GM12878 (cell line): ENCODE results near the gene MRGPRG. TPM values are rescaled to one million over a fixed set of nuclear protein-coding genes. Genes with fewer than 3 reads are reported as not detected.

Experiments used
- ATAC-seq: fragments of 200-7000 bp; cut with Tn5 transposase; 3 replicates; pipeline ENCODE4 v1.9.1; 2020; ENCODE audit warnings: mild to moderate bottlenecking, moderate library complexity
- BruUV-seq: library from RNA; stranded (reverse); fragments of 400-500 nt; replicated peaks from 2 replicates; lab custom pipeline; 2021; lab: Mats Ljungman, UMichigan
- CTCF ChIA-PET: fragments of 300-600 bp; sonication (Branson Sonifier 250); formaldehyde crosslinking; extraction: SDS; loops from one replicate; lab custom pipeline; 2021; ENCODE audit warnings: inconsistent platforms; lab: Yijun Ruan, JAX
- POLR2A ChIA-PET: fragments of 350-600 bp; formaldehyde crosslinking; extraction: SDS; loops from one replicate; lab custom pipeline; 2021; ENCODE audit warnings: inconsistent platforms; lab: Charles Lee
- RAD21 ChIA-PET: fragments of 300-600 bp; sonication (Branson Sonifier 250); formaldehyde crosslinking; loops from one replicate; lab custom pipeline; 2023; ENCODE audit warnings: antibody characterized with exemption; ENCODE audit not compliant: unreplicated experiment; lab: Charles Lee
- SMC1A ChIA-PET: fragments of 300-600 bp; sonication (Branson Sonifier 250); formaldehyde crosslinking; loops from one replicate; lab custom pipeline; 2023; ENCODE audit not compliant: unreplicated experiment, uncharacterized antibody; lab: Charles Lee
- DNase-seq: peaks from one replicate; pipeline ENCODE4 v3.0.0-alpha.2; 2011; ENCODE audit warnings: low read depth, low spot score
- FAIRE-seq: peaks from 3 replicates; lab custom pipeline; 2011; peaks lifted over from hg19 to GRCh38; lab: Jason Lieb, UNC
- H2AFZ ChIP-seq: 2 replicates; pipeline ENCODE4 v1.6.0; 2011; ENCODE audit warnings: low read depth, low read length, control low read depth; ENCODE audit not compliant: control insufficient read depth
- H3K27ac ChIP-seq: 2 replicates; pipeline ENCODE4 v1.5.1; 2011; ENCODE audit warnings: control low read depth; ENCODE audit not compliant: control insufficient read depth, insufficient read depth
- H3K27me3 ChIP-seq, 2 experiments: replicated peaks in 1 of 2; 2 replicates each; pipeline versions ENCODE4 v1.6.0 to v1.6.1; 2011; ENCODE audit warnings: low read length in 1 of 2; ENCODE audit not compliant: control insufficient read depth in 2 of 2, insufficient read depth in 2 of 2
- H3K36me3 ChIP-seq, 2 experiments: 2 replicates each; pipeline ENCODE4 v1.5.1; 2011; ENCODE audit warnings: low read length in 1 of 2; ENCODE audit not compliant: control insufficient read depth in 2 of 2, insufficient read depth in 2 of 2
- H3K4me1 ChIP-seq: 2 replicates; pipeline ENCODE4 v1.6.1; 2011; ENCODE audit warnings: mild to moderate bottlenecking, low read length, moderate library complexity, mixed read lengths; ENCODE audit not compliant: control insufficient read depth, insufficient read depth
- H3K4me2 ChIP-seq: 2 replicates; pipeline ENCODE4 v1.6.0; 2011; ENCODE audit warnings: control low read depth; ENCODE audit not compliant: control insufficient read depth, insufficient read depth
- H3K4me3 ChIP-seq: fragments of 200-600 bp; sonication (generic); 2 replicates; pipeline ENCODE4 v1.5.1; 2016
- H3K79me2 ChIP-seq: 2 replicates; pipeline ENCODE4 v1.6.0; 2011; ENCODE audit warnings: low read length; ENCODE audit not compliant: control insufficient read depth, insufficient read depth
- H3K9ac ChIP-seq: 2 replicates; pipeline ENCODE4 v1.8.0; 2011; ENCODE audit warnings: low read length, control low read depth, mixed read lengths; ENCODE audit not compliant: control insufficient read depth, insufficient read depth
- H3K9me3 ChIP-seq: replicated peaks from 3 replicates; pipeline ENCODE4 v1.5.1; 2011; ENCODE audit warnings: mild to moderate bottlenecking, low read length; ENCODE audit not compliant: control insufficient read depth, insufficient read depth
- H4K20me1 ChIP-seq: 2 replicates; pipeline ENCODE4 v1.6.0; 2011; ENCODE audit not compliant: control insufficient read depth, insufficient read depth
- CHD4 ChIP-seq: fragments of 200-600 bp; sonication (generic); IDR thresholded peaks from 2 replicates; pipeline ENCODE4 v1.6.1; 2016; ENCODE audit warnings: mild to moderate bottlenecking
- IKZF2 ChIP-seq, 2 experiments: fragments of 450-650 bp; IDR thresholded peaks; 2 replicates each; pipeline ENCODE4 v1.6.1; 2017; ENCODE audit warnings: mild to moderate bottlenecking in 2 of 2, moderate library complexity in 2 of 2
- MEF2A ChIP-seq: IDR thresholded peaks from 2 replicates; pipeline ENCODE4 v1.6.1; 2011; ENCODE audit warnings: low read depth, mild to moderate bottlenecking, low read length, moderate library complexity; ENCODE audit not compliant: insufficient read depth
- POLR2AphosphoS2 ChIP-seq: IDR thresholded peaks from 2 replicates; pipeline ENCODE4 v1.6.1; 2011; ENCODE audit warnings: low read depth, mild to moderate bottlenecking, low read length, improper control_type of control experiment, moderate library complexity
- SPI1 ChIP-seq: IDR thresholded peaks from 2 replicates; pipeline ENCODE4 v1.6.1; 2011; ENCODE audit warnings: low read depth, mild to moderate bottlenecking, low read length, moderate library complexity, borderline replicate concordance; ENCODE audit not compliant: insufficient read depth
- TARDBP ChIP-seq: IDR thresholded peaks from 2 replicates; pipeline ENCODE4 v1.6.1; 2016; ENCODE audit warnings: borderline replicate concordance
- ZBTB4 ChIP-seq: fragments of 450-650 bp; formaldehyde crosslinking; IDR thresholded peaks from 2 replicates; pipeline ENCODE4 v1.4.0; 2022; ENCODE audit warnings: mild to moderate bottlenecking, moderate library complexity
- WGBS: methylation state at CpG from one replicate; pipeline ENCODE4 v1.1.6; 2016; ENCODE audit warnings: low lambda C conversion rate; ENCODE audit not compliant: insufficient replicate concordance, insufficient coverage; ENCODE audit errors: missing lambda C conversion rate; 5-methylcytosine and 5-hydroxymethylcytosine counted together
- in situ Hi-C: fragments of 300-500 bp; cut with MboI; formaldehyde crosslinking; loops from 9 replicates; pipeline ENCODE4 v1.14.3; 2018; ENCODE audit warnings: mixed read lengths
- intact Hi-C: fragments of 100-400 bp; cut with micrococcal nuclease; formaldehyde crosslinking; loops from one replicate; pipeline ENCODE4 v1.14.2; 2022; ENCODE audit not compliant: unreplicated experiment
- polyA plus RNA-seq, 11 experiments: library from polyadenylated mRNA; depleted of rRNA in 4 of 11; unstranded in 6 of 11; stranded (reverse) in 5 of 11; fragments of >200 nt; fragmentation: Nextera tagmentation in 4 of 11; fragmentation: Illumina TruSeq in 1 of 11; extraction: Ambion mirVana in 4 of 11; extraction: Trizol in 1 of 11; gene quantifications; 1 replicate in 1 of 11; 2 replicates in 10 of 11; pipeline versions ENCODE4 v1.2.1 to v1.2.3, GENCODE V29; 2011 to 2016; ENCODE audit warnings: inconsistent platforms in 2 of 11, missing spikeins in 2 of 11, low read depth in 1 of 11
- total RNA-seq, 4 experiments: library from RNA; depleted of rRNA in 3 of 4; stranded (reverse); fragments of >200 nt in 3 of 4; fragmentation: Illumina TruSeq in 1 of 4; extraction: Trizol in 1 of 4; gene quantifications; 2 replicates each; pipeline versions ENCODE4 v1.2.1 to v1.2.3, GENCODE V29; 2013 to 2021
- TF ChIP-seq, protein P1 (sequence below): fragments of 450-650 bp; IDR thresholded peaks from 2 replicates; pipeline ENCODE4 v1.6.1; 2016; ENCODE audit warnings: mild to moderate bottlenecking
- TF ChIP-seq, protein P2 (sequence below), 3 experiments: IDR thresholded peaks in 2 of 3; conservative IDR thresholded peaks in 1 of 3; 2 replicates each; pipeline ENCODE4 v1.5.1; 2011; ENCODE audit warnings: low read depth in 3 of 3, low read length in 3 of 3, mild to moderate bottlenecking in 3 of 3, control low read depth in 2 of 3, moderate library complexity in 2 of 3, inconsistent platforms in 1 of 3, mixed read lengths in 1 of 3; ENCODE audit not compliant: control insufficient read depth in 2 of 3, insufficient read depth in 1 of 3; ENCODE audit errors: extremely low read depth in 1 of 3

Gene MRGPRG
- total and polyA plus RNA-seq, 10 of the 15 experiments (the other 5 are each of a cell fraction or from before 2014, with no cell fraction given) = not detected

DNA sequence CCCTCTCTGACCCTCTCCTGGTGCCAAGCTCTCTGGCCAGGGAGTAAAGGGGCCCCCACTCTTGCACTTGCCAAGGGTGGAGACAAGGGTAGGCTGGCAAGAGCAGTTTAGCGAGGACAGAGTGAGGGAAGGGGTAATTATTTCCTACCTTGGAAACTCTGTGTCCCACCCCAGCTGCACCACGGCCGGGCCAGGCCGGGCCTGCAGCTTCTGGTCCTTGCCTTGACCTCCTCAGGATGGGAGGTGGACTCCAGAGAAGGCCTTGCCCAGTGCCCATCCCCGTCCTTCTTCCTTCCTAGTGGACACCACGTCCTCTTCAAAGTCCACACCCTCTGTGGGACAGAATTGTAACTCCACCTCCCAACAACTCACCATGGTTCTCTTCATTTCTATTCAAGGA lies 35.1 kb downstream of the MRGPRG start:
- SMC1A ChIA-PET = no interaction called here

More for the DNA sequence above, 35.1 kb downstream of the MRGPRG start:
- FAIRE-seq = no peak
- Histone ChIP-seq H3K79me2 (no peaks in the 10 kb centered on the region), H3K27me3 (no peaks in the 10 kb centered on the region), H3K9ac (no peak overlapping the region), H3K4me1 (no peaks in the 10 kb centered on the region), H3K27ac (no peak overlapping the region), H3K36me3 (no peaks in the 10 kb centered on the region), H4K20me1 (no peaks in the 10 kb centered on the region), H3K4me2 (no peak overlapping the region), H3K4me3 (no peak overlapping the region), H3K9me3 (no peaks in the 10 kb centered on the region), H2AFZ (no peak overlapping the region)
- no peak for ATAC-seq
- POLR2A ChIA-PET = no interaction called here
- intact Hi-C loops = no loop called here
- BruUV-seq = no TSS peak
- TF ChIP-seq, protein P1, sequence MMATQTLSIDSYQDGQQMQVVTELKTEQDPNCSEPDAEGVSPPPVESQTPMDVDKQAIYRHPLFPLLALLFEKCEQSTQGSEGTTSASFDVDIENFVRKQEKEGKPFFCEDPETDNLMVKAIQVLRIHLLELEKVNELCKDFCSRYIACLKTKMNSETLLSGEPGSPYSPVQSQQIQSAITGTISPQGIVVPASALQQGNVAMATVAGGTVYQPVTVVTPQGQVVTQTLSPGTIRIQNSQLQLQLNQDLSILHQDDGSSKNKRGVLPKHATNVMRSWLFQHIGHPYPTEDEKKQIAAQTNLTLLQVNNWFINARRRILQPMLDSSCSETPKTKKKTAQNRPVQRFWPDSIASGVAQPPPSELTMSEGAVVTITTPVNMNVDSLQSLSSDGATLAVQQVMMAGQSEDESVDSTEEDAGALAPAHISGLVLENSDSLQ = no peak
- TF ChIP-seq ZBTB4 (no peak), SPI1 (no peak), IKZF2 (IDR thresholded peaks at IDR 0.05) (no peak), MEF2A (no peak), TARDBP (no peak), POLR2AphosphoS2 (no peak), CHD4 (no peak)
- TF ChIP-seq, protein P2, sequence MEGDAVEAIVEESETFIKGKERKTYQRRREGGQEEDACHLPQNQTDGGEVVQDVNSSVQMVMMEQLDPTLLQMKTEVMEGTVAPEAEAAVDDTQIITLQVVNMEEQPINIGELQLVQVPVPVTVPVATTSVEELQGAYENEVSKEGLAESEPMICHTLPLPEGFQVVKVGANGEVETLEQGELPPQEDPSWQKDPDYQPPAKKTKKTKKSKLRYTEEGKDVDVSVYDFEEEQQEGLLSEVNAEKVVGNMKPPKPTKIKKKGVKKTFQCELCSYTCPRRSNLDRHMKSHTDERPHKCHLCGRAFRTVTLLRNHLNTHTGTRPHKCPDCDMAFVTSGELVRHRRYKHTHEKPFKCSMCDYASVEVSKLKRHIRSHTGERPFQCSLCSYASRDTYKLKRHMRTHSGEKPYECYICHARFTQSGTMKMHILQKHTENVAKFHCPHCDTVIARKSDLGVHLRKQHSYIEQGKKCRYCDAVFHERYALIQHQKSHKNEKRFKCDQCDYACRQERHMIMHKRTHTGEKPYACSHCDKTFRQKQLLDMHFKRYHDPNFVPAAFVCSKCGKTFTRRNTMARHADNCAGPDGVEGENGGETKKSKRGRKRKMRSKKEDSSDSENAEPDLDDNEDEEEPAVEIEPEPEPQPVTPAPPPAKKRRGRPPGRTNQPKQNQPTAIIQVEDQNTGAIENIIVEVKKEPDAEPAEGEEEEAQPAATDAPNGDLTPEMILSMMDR (IDR thresholded peaks at IDR 0.05 in 2 of 3, conservative IDR thresholded peaks at IDR 0.05 in 1 of 3; ENCODE audit: control insufficient read depth in 2 of 3, extremely low read depth in 1 of 3, insufficient read depth in 1 of 3, low read depth in 3 of 3, low read length in 3 of 3) = no peak
- 42% methylated on average over 6 of the region's 6 CpGs for WGBS
- CTCF ChIA-PET = interaction anchor here (0.6 kb wide), 1 partner anchor 519 kb away, joined by 3 read pairs; no protein-coding TSS in a partner anchor
- RAD21 ChIA-PET = no interaction called here
- no peak for DNase-seq
- in situ Hi-C loops = no loop called here
